ENCODE measurements around the gene GFER.

GRCh38 chr16:1947369-1947670 is 36.7 kb upstream of the GFER start:
- no peak for TF ChIP-seq FOXM1 (IDR thresholded peaks at IDR 0.05; ENCODE audit: low read depth, low read length)
- no peak for TF ChIP-seq BHLHE40 (IDR thresholded peaks at IDR 0.05; ENCODE audit: borderline replicate concordance in 1 of 2, low read depth in 2 of 2, low read length in 1 of 2)
- TF ChIP-seq, protein P1, sequence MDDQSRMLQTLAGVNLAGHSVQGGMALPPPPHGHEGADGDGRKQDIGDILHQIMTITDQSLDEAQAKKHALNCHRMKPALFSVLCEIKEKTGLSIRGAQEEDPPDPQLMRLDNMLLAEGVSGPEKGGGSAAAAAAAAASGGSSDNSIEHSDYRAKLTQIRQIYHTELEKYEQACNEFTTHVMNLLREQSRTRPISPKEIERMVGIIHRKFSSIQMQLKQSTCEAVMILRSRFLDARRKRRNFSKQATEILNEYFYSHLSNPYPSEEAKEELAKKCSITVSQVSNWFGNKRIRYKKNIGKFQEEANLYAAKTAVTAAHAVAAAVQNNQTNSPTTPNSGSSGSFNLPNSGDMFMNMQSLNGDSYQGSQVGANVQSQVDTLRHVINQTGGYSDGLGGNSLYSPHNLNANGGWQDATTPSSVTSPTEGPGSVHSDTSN (IDR thresholded peaks at IDR 0.05; ENCODE audit: insufficient replicate concordance, low read depth, low read length): no peak
- TF ChIP-seq ZBTB40 (IDR thresholded peaks at IDR 0.05; ENCODE audit: borderline replicate concordance): no peak
